GM18511 (cell line): Measurements from ENCODE around the gene ODAD4.
A peak's percentile ranks its signal among the peaks of the same experiment; 100 is the strongest.

Source experiments
- ATAC-seq: cut with Tn5 transposase; IDR thresholded peaks from one replicate; pipeline ENCODE4 v1.9.1; 2021; ENCODE audit warnings: mild to moderate bottlenecking, moderate library complexity; ENCODE audit not compliant: unreplicated experiment

Gene ODAD4

GRCh38 chr17:41939693-41940090, 9.3 kb downstream of the ODAD4 start:
- ATAC-seq = no peak

GRCh38 chr17:41941168-41941567, 10.8 kb downstream of the ODAD4 start:
- ATAC-seq = no peak

DNA sequence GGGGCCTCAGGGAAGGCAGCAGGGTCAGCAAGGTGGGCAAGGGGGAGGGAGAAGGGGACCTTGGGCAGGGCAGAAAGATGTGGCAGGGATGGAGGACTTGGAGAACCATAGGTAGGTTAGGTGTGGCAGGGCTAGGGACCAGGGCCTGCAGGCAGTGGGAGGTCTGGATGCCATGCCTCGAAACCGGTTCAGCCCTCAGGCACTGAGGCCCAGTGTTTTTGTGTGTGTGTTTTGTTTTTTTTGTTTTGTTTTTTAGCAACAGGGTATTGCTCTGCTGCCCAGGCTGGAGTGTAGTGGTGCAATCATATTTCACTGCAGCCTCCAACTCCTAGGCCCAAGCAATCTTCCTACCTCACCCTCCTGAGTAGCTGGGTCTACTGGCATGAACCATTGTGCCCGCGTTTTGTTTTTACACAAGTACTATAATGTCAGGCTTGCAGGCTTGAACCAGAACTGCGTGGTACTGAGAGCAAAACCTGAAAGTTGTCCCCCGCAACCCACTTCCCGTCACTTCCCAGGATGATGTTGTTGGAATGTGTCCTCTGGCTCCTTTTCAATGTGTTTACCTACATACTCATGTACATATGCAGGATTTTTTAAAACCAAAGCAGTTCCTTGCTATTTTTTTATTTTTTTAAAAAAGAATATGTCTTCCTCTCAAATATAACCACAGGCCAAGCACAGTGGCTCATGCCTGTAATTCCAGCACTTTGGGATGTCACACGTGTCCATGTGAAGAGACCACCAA, 12.4 kb downstream of the ODAD4 start:
- no peak for ATAC-seq

DNA sequence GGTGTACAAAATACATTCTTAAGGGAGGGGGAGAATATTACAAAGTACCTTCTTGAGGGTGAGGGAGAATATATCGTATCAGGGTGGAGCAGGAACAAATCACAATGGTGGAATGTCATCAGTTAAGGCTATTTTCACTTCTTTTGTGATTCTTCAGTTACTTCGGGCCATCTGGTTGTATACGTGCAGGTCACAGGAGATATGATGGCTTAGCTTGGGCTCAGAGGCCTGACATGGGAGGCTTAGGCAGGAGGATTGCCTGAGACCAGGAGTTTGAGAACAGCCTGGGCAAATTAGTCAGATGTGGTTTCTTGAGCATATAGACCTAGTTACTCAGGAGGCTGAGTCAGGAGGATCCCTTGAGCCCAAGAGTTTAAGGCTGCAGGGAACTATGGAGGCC, 13.1 kb downstream of the ODAD4 start:
- ATAC-seq = no peak

DNA sequence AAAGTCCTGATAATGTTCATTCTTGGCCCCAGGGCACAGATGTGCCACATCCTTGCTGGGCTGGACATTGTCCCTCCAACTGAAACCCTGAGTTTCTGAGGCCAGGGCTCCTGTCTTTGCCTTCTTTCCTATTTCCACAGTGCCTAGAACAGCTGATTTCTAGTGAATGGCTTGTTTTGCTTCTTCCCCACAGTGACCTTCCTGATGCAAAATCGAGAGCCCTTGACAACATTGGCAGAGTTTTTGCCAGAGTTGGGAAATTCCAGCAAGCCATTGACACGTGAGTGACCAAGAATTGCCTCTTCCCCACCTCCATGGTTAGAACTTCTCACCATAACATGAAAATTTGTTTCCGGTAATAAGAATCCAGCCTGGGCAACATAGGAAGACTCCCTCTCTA, 14.5 kb downstream of the ODAD4 start:
- no peak for ATAC-seq

DNA sequence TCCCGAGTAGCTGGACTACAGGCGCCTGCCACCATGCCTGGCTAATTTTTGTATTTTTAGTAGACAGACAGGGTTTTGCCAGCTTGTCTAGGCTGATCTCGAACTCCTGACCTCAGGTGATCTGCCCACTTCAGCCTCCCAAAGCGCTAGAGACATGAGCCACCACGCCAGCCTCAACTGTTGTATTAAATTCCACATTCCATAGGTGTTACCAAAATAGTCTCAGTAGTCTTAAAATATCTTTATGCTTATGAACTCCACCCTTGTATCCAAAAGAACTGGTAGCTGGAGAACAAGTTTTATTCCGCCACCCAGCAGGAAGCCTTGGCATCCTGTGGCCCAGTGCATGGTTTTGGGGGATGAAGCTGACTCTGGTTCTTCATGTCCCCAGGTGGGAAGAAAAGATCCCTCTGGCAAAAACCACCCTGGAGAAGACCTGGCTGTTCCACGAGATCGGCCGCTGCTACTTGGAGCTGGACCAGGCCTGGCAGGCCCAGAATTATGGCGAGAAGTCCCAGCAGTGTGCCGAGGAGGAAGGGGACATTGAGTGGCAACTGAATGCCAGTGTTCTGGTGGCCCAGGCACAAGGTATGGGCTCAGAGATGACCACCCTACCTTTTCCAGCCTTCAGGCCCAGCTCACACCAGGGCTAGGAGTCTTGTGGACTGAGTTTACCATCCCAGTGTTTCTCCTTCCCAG, 18.5 kb downstream of the ODAD4 start:
- no peak for ATAC-seq

DNA sequence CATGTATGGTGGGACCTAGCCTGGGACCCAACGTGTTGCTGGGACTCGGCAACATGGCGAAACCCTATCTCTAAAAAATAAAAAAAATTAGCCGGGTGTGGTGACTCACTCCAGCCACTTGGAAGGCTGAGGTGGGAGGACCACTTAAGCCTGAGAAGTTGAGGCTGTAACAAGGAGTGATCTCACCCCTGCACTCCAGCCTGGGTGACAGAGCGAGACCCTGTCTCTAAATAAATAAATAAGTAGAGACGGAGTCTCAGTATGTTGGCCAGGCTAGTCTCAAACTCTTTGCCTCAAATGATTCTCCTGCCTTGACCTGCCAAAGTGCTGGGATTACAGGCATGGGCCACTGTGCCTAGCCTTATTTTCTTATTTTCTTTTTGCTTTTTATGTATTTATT, 26.1 kb downstream of the ODAD4 start:
- ATAC-seq = no peak

- no peak for ATAC-seq
Measured at GRCh38 chr17:41957031-41957868, 26.8 kb downstream of the ODAD4 start.

GRCh38 chr17:41957869-41958439, 27.5 kb downstream of the ODAD4 start:
- no peak for ATAC-seq

DNA sequence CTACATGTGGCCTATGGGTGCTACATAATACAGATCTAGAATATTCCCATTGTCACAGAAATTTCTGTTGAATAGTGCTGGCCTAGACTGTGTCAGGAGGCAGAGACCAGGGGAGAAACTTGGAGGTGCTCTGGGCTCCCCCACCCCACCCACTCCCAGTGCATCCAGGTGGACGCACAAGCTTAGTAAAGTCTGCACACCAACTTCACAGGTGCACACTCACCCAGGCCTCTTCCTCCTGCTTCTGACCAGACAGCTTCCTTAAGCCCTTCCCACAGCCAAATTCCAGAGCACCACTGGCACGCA, 28.6 kb downstream of the ODAD4 start:
- ATAC-seq = no peak

DNA sequence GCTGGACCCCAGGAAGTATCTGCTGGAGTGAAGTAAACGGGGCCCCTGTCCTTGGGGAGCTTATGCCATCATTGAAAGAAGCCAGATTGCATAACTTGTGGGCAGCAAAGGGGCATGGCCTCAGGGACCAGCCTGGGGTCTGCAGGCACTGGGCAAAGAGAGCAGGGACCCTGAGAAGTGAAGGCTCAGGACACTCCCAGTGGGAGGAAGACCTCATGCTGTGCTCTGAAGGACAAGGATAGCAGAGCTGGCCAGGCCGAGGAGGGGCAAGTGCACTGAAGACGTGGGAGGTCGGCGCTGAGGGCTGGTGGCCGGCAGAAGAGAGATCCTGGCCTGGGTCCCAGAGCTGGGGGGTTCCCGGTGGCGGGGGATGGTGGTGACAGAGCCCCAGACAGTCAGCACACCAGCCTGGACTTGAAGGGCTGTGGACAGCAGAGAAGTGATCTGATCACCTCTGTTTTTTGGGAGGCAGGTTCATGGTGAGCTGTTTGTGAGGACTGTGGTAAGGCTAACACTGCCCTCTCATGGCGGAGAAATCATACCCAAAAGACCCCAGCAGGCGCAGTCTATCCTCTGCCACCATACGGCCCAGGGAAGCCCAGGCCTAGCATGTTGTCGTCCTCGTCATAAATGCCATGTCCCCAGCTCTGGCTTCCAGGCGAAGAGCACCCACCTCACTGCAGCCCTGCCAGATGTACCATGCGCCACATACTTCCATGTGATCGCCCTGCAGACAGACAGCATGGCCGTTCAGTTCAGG, 29.1 kb downstream of the ODAD4 start:
- ATAC-seq = no peak

GRCh38 chr17:41962111-41962510, 31.7 kb downstream of the ODAD4 start:
- ATAC-seq = no peak

DNA sequence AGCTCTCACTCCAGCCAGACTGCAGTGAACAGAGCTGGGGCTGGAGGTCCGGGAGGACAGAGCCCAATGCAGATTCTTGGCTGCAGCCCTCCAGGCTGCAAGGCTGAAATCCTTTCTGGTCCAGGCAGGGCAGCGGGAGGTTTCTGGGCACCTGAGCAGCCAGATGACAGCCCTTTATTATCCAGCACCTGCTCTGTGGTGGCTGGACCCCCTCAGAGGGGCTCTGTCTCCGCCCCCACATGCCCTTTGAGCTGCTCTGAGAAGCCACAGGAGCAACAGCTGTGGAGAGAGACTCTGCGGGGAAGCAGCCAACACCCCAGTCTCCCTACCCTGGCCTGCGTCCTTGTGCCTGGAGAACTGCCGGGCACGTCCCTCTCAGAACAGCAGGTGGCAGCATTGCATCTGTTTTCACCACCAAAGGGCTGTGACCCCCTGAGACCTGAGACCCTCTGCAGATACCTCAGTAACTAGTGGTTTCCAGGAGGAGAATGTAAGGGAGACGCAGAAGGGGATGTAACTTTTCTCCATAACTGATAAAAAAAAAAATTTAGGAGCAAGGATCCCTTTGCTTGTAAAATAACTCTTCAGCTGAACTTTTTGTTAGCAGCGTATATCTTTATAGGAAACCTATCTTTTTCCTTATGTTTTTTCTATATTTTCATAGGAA, 32.5 kb downstream of the ODAD4 start:
- no peak for ATAC-seq

GRCh38 chr17:41965694-41966462, 35.5 kb downstream of the ODAD4 start:
- no peak for ATAC-seq

DNA sequence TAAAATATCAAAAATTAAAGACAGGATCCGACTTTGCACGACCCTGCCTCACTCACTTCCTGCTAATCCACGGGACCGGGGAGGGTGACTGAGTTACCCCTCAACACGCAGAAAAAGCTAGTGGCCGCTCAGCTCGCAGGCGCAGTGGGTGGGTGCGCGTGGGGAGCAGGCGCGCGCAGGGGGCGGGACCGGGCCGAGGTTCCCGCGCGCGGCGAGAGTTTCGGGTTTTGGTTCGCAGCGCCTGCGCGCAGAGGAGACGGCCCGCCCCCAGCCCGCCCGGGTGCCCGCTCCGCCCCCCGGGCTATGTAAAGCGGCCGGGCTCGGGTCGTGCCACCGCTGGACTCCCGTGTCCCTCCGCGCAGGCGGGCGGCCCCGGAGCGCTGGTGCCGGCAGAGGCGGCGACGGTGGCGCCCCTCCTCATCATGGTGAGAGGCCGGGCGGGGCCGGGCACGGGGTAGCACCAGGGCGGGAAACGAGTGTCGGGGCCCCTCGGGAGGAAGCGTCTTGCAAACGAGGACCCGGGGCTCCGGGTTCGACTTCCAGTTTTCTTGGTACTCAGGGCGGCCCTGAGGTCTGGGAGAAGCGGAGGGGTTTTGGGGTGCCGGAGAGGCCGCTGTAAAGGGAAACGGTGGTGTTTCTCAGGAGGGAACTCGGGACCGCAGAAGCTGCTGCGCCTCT, 36.2 kb downstream of the ODAD4 start, which contains the start of gene CNP:
Gene CNP (plus strand): TSS at position 333 of the 678 bp plus-strand sequence. CDS start 90 bp downstream, at position 423.
- peak; percentile 83 for ATAC-seq

- ATAC-seq = peak; percentile 16
Measured at GRCh38 chr17:41967141-41967920, 36.9 kb downstream of the ODAD4 start.

GRCh38 chr17:41967921-41968578, 37.6 kb downstream of the ODAD4 start:
- no peak for ATAC-seq
